A549 (cell line): Measurements from ENCODE around the gene CNKSR3. TPM values are rescaled to one million over a fixed set of nuclear protein-coding genes. Genes with fewer than 3 reads are reported as not detected.

Source experiments
- ATAC-seq, 2 experiments: fragments of 200-7000 bp in 1 of 2; fragments of >200 bp in 1 of 2; cut with Nextera tagmentation in 1 of 2; cut with Tn5 transposase in 1 of 2; 3 replicates each; pipeline versions ENCODE4 v1.8.0 to v1.9.1; 2018 to 2020; ENCODE audit warnings: mild to moderate bottlenecking in 1 of 2, moderate library complexity in 1 of 2
- CTCF ChIA-PET: fragments of 300-600 bp; sonication (Branson Sonifier 250); formaldehyde crosslinking; extraction: SDS; loops from one replicate; lab custom pipeline; 2021; ENCODE audit warnings: antibody characterized with exemption, inconsistent platforms; lab: Yijun Ruan, JAX
- POLR2A ChIA-PET: fragments of 350-600 bp; formaldehyde crosslinking; extraction: SDS; loops from one replicate; lab custom pipeline; 2021; ENCODE audit warnings: antibody characterized with exemption, inconsistent platforms; lab: Yijun Ruan, JAX
- DNase-seq, 2 experiments: peaks; one replicate each; pipeline versions ENCODE4 v3.0.0 to v3.0.0-alpha.2; 2011 to 2016; ENCODE audit warnings: low read depth in 1 of 2, low spot score in 1 of 2
- FAIRE-seq: peaks from 2 replicates; lab custom pipeline; 2011; peaks lifted over from hg19 to GRCh38; lab: Jason Lieb, UNC
- H3K27ac ChIP-seq, 2 experiments: fragments of >200 bp; sonication (Bioruptor Twin); formaldehyde crosslinking; 3 replicates each; pipeline ENCODE4 v1.5.1; 2016 to 2017
- H3K4me1 ChIP-seq: fragments of >200 bp; sonication (Bioruptor Twin); formaldehyde crosslinking; 3 replicates; pipeline ENCODE4 v1.6.1; 2016
- H3K4me2 ChIP-seq: fragments of >200 bp; sonication (Bioruptor Twin); formaldehyde crosslinking; 3 replicates; pipeline ENCODE4 v1.6.1; 2016
- H3K4me3 ChIP-seq: fragments of >200 bp; sonication (Bioruptor Twin); formaldehyde crosslinking; 3 replicates; pipeline ENCODE4 v1.5.1; 2016
- H3K9me3 ChIP-seq: fragments of >200 bp; sonication (Bioruptor Twin); formaldehyde crosslinking; 3 replicates; pipeline ENCODE4 v1.6.1; 2016
- CBX2 ChIP-seq: fragments of 200-600 bp; sonication (generic); IDR thresholded peaks from 2 replicates; pipeline ENCODE4 v1.6.1; 2016; ENCODE audit warnings: low read depth, mild to moderate bottlenecking, borderline replicate concordance
- CBX8 ChIP-seq: fragments of 200-600 bp; sonication (generic); IDR thresholded peaks from 2 replicates; pipeline ENCODE4 v1.6.1; 2016
- EHF ChIP-seq: fragments of 250-450 bp; sonication (Bioruptor Pico); IDR thresholded peaks from 2 replicates; pipeline ENCODE4 v1.5.0; 2020; ENCODE audit warnings: mild to moderate bottlenecking
- EHMT2 ChIP-seq: fragments of 200-600 bp; sonication (generic); IDR thresholded peaks from 2 replicates; pipeline ENCODE4 v1.6.1; 2016; ENCODE audit warnings: antibody characterized with exemption, low read depth, mild to moderate bottlenecking, moderate library complexity
- EP300 ChIP-seq, 2 experiments: fragments of >200 bp; sonication (Bioruptor Twin); formaldehyde crosslinking; IDR thresholded peaks; 2 replicates in 1 of 2; 3 replicates in 1 of 2; pipeline ENCODE4 v1.6.1; 2016 to 2017
- HOXB13 ChIP-seq: fragments of 250-450 bp; sonication (Bioruptor Pico); IDR thresholded peaks from 2 replicates; pipeline ENCODE4 v1.5.0; 2020; ENCODE audit warnings: low read depth, mild to moderate bottlenecking, moderate library complexity
- JUNB ChIP-seq: fragments of >200 bp; sonication (Bioruptor Twin); formaldehyde crosslinking; IDR thresholded peaks from 2 replicates; pipeline ENCODE4 v1.6.1; 2016
- MYC ChIP-seq: IDR thresholded peaks from 2 replicates; pipeline ENCODE4 v1.6.1; 2012; ENCODE audit warnings: mild to moderate bottlenecking, inconsistent platforms, low read length, improper control_type of control experiment, borderline replicate concordance
- POLR2A ChIP-seq: IDR thresholded peaks from 2 replicates; pipeline ENCODE4 v1.6.1; 2012; ENCODE audit warnings: mild to moderate bottlenecking, low read length
- RARB ChIP-seq: fragments of 250-450 bp; sonication (Bioruptor Pico); IDR thresholded peaks from 2 replicates; pipeline ENCODE4 v1.8.0; 2021; ENCODE audit warnings: mild to moderate bottlenecking, moderate library complexity
- RCOR1 ChIP-seq: fragments of 150-350 bp; IDR thresholded peaks from 2 replicates; pipeline ENCODE4 v1.6.1; 2014; ENCODE audit warnings: antibody characterized with exemption, low read length, low read depth
- RFX5 ChIP-seq: fragments of 450-650 bp; IDR thresholded peaks from 2 replicates; pipeline ENCODE4 v1.7.1; 2014; ENCODE audit warnings: antibody characterized with exemption, mild to moderate bottlenecking, moderate library complexity
- TP53 ChIP-seq: fragments of 250-450 bp; sonication (Bioruptor Pico); IDR thresholded peaks from 2 replicates; pipeline ENCODE4 v1.5.0; 2021; ENCODE audit warnings: mild to moderate bottlenecking, moderate library complexity
- ZSCAN20 ChIP-seq: fragments of 250-450 bp; sonication (Bioruptor Pico); IDR thresholded peaks from 2 replicates; pipeline ENCODE4 v1.8.0; 2022; ENCODE audit warnings: mild to moderate bottlenecking, moderate library complexity
- WGBS: methylation state at CpG from one replicate; pipeline ENCODE4 v1.1.6; 2017; ENCODE audit errors: missing lambda C conversion rate; 5-methylcytosine and 5-hydroxymethylcytosine counted together
- polyA plus RNA-seq, 4 experiments: library from polyadenylated mRNA; depleted of rRNA in 3 of 4; stranded (reverse); fragments of >200 nt; fragmentation: RNase III in 1 of 4; extraction: RNeasy Plus Mini Kit Qiagen cat#74134 plus additional on column Dnase treatment in 1 of 4; gene quantifications; 2 replicates in 3 of 4; 3 replicates in 1 of 4; pipeline ENCODE4 v1.2.3, GENCODE V29; 2011 to 2017
- TF ChIP-seq, protein P1 (sequence below): IDR thresholded peaks from 2 replicates; pipeline ENCODE4 v1.6.1; 2012
- TF ChIP-seq, protein P2 (sequence below): fragments of 200-600 bp; sonication (generic); IDR thresholded peaks from 2 replicates; pipeline ENCODE4 v1.6.1; 2016; ENCODE audit warnings: antibody characterized with exemption, mild to moderate bottlenecking, moderate library complexity
- TF ChIP-seq, protein P3 (sequence below): fragments of >200 bp; sonication (Bioruptor Twin); formaldehyde crosslinking; IDR thresholded peaks from 3 replicates; pipeline ENCODE4 v1.5.1; 2016
- TF ChIP-seq, protein P4 (sequence below): IDR thresholded peaks from 2 replicates; pipeline ENCODE4 v1.6.1; 2012; ENCODE audit warnings: low read depth, borderline replicate concordance
- TF ChIP-seq, protein P5 (sequence below): fragments of >200 bp; sonication (Bioruptor Twin); formaldehyde crosslinking; IDR thresholded peaks from 2 replicates; pipeline ENCODE4 v1.6.1; 2016
- TF ChIP-seq, protein P6 (sequence below): fragments of 450-650 bp; IDR thresholded peaks from 2 replicates; pipeline ENCODE4 v1.6.1; 2014; ENCODE audit warnings: antibody characterized with exemption

The CNKSR3 gene
- polyA plus RNA-seq, 2 of the 4 experiments (the other 2 are of a cell fraction), result 2.9 to 3.5 TPM

DNA sequence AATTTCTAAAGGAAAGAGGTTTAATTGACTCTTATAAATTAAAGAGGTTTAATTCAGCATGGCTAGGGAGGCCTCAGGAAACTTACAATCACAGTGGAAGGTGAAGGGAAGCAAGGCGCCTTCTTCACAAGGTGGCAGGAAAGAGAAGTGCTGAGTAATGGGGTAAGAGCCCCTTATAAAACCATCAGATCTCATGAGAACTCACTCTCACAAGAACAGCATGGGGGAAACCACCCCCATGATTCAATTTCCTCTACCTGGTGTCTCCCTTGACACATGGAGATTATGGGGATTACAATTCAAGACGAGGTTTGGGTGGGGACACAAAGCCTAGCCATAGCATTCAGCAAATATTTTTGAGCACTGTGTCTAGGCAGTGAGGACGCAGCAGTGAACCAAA lies 150.0 kb downstream of the CNKSR3 start:
- H3K4me2 ChIP-seq, result no peak overlapping the region
- no peaks in the 10 kb centered on the region for H3K9me3 ChIP-seq
- ATAC-seq, result no peak
- H3K27ac ChIP-seq, result no peak overlapping the region
- WGBS, result 82% methylated on average over 3 of the region's 3 CpGs
- CTCF ChIA-PET, result no interaction called here
- TF ChIP-seq, protein P1, sequence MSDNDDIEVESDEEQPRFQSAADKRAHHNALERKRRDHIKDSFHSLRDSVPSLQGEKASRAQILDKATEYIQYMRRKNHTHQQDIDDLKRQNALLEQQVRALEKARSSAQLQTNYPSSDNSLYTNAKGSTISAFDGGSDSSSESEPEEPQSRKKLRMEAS, result no peak
- TF ChIP-seq EHF (CRISPR knock-in tag), result no peak
- no peak for DNase-seq
- FAIRE-seq, result no peak
- H3K4me3 ChIP-seq, result no peak overlapping the region
- no peaks in the 10 kb centered on the region for H3K4me1 ChIP-seq
- POLR2A ChIA-PET, result no interaction called here

DNA sequence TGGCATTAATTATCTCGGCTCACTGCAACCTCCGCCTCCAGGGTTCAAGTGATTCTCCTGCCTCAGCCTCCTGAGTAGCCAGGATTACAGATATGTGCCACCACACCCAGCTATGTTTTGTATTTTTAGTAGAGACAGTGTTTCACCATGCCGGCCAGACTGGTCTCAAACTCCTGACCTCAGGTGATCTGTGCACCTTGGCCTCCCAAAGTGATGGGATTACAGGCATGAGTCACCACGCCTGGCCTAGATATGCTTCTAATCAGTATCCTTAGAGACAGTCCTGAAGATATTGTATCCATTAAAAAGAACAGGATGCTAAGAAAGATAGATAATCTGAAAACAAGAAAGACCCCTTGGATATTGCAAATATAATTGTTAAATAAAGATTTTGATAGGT lies 150.8 kb downstream of the CNKSR3 start:
- Histone ChIP-seq H3K27ac (no peak overlapping the region), H3K9me3 (no peaks in the 10 kb centered on the region), H3K4me3 (no peak overlapping the region), H3K4me2 (no peak overlapping the region), H3K4me1 (no peaks in the 10 kb centered on the region)
- ATAC-seq, result no peak
- WGBS, result 79% methylated on average over 4 of the region's 4 CpGs
- TF ChIP-seq, protein P1, result no peak
- no peak for TF ChIP-seq RARB (CRISPR knock-in tag)
- TF ChIP-seq, protein P2, sequence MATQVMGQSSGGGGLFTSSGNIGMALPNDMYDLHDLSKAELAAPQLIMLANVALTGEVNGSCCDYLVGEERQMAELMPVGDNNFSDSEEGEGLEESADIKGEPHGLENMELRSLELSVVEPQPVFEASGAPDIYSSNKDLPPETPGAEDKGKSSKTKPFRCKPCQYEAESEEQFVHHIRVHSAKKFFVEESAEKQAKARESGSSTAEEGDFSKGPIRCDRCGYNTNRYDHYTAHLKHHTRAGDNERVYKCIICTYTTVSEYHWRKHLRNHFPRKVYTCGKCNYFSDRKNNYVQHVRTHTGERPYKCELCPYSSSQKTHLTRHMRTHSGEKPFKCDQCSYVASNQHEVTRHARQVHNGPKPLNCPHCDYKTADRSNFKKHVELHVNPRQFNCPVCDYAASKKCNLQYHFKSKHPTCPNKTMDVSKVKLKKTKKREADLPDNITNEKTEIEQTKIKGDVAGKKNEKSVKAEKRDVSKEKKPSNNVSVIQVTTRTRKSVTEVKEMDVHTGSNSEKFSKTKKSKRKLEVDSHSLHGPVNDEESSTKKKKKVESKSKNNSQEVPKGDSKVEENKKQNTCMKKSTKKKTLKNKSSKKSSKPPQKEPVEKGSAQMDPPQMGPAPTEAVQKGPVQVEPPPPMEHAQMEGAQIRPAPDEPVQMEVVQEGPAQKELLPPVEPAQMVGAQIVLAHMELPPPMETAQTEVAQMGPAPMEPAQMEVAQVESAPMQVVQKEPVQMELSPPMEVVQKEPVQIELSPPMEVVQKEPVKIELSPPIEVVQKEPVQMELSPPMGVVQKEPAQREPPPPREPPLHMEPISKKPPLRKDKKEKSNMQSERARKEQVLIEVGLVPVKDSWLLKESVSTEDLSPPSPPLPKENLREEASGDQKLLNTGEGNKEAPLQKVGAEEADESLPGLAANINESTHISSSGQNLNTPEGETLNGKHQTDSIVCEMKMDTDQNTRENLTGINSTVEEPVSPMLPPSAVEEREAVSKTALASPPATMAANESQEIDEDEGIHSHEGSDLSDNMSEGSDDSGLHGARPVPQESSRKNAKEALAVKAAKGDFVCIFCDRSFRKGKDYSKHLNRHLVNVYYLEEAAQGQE, result no peak
- TF ChIP-seq, protein P3, sequence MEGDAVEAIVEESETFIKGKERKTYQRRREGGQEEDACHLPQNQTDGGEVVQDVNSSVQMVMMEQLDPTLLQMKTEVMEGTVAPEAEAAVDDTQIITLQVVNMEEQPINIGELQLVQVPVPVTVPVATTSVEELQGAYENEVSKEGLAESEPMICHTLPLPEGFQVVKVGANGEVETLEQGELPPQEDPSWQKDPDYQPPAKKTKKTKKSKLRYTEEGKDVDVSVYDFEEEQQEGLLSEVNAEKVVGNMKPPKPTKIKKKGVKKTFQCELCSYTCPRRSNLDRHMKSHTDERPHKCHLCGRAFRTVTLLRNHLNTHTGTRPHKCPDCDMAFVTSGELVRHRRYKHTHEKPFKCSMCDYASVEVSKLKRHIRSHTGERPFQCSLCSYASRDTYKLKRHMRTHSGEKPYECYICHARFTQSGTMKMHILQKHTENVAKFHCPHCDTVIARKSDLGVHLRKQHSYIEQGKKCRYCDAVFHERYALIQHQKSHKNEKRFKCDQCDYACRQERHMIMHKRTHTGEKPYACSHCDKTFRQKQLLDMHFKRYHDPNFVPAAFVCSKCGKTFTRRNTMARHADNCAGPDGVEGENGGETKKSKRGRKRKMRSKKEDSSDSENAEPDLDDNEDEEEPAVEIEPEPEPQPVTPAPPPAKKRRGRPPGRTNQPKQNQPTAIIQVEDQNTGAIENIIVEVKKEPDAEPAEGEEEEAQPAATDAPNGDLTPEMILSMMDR, result no peak
- TF ChIP-seq EP300 (IDR thresholded peaks at IDR 0.05), result no peak
- TF ChIP-seq, protein P4, sequence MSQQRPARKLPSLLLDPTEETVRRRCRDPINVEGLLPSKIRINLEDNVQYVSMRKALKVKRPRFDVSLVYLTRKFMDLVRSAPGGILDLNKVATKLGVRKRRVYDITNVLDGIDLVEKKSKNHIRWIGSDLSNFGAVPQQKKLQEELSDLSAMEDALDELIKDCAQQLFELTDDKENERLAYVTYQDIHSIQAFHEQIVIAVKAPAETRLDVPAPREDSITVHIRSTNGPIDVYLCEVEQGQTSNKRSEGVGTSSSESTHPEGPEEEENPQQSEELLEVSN, result no peak
- TF ChIP-seq, protein P5, sequence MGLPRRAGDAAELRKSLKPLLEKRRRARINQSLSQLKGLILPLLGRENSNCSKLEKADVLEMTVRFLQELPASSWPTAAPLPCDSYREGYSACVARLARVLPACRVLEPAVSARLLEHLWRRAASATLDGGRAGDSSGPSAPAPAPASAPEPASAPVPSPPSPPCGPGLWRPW, result no peak
- TF ChIP-seq CBX8, result no peak
- TF ChIP-seq TP53 (CRISPR knock-in tag), result no peak
- no peak for FAIRE-seq
- CTCF ChIA-PET, result no interaction called here
- POLR2A ChIA-PET, result no interaction called here
- DNase-seq, result no peak

DNA sequence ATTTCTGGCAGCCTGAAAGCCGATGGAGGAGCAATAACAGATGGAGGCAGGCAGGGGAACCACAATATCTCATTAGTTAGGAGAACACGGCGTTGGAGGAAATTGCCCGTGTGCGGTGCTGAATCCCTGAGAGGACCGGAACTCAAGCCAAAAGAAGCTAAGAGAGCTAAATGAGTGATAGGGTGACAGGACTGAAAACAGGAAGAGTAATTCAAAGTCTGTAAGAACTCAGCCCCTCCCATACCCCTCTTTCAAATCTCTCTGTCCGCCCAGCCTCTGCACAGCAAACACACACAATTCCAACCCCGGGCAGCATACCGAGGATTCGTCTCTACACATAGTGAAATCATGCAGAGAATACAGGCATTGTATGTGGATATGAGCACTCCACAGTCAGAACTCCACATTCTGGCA lies 151.3 kb downstream of the CNKSR3 start:
- CTCF ChIA-PET, result no interaction called here
- FAIRE-seq (no peak), ATAC-seq (no peak), DNase-seq (no peak)
- Histone ChIP-seq H3K9me3 (no peaks in the 10 kb centered on the region), H3K27ac (no peak overlapping the region), H3K4me1 (no peaks in the 10 kb centered on the region), H3K4me2 (no peak overlapping the region), H3K4me3 (no peak overlapping the region)
- POLR2A ChIA-PET, result no interaction called here
- WGBS, result 81% methylated on average over 10 of the region's 10 CpGs
- no peak for TF ChIP-seq JUNB
- TF ChIP-seq ZSCAN20, result no peak
- TF ChIP-seq TP53 (CRISPR knock-in tag), result no peak
- TF ChIP-seq RCOR1, result no peak
- TF ChIP-seq CBX2, result no peak
- TF ChIP-seq HOXB13, result no peak
- TF ChIP-seq, protein P6, sequence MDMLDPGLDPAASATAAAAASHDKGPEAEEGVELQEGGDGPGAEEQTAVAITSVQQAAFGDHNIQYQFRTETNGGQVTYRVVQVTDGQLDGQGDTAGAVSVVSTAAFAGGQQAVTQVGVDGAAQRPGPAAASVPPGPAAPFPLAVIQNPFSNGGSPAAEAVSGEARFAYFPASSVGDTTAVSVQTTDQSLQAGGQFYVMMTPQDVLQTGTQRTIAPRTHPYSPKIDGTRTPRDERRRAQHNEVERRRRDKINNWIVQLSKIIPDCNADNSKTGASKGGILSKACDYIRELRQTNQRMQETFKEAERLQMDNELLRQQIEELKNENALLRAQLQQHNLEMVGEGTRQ, result no peak
- TF ChIP-seq POLR2A, result no peak
- TF ChIP-seq RFX5, result no peak
- TF ChIP-seq, protein P2, result no peak
- TF ChIP-seq MYC, result no peak
- TF ChIP-seq, protein P1, result no peak
- TF ChIP-seq EHMT2, result no peak
- TF ChIP-seq RARB (CRISPR knock-in tag), result no peak
- TF ChIP-seq, protein P4, result no peak
- no peak for TF ChIP-seq CBX8
